ENCODE data around the gene PBX1.

DNA sequence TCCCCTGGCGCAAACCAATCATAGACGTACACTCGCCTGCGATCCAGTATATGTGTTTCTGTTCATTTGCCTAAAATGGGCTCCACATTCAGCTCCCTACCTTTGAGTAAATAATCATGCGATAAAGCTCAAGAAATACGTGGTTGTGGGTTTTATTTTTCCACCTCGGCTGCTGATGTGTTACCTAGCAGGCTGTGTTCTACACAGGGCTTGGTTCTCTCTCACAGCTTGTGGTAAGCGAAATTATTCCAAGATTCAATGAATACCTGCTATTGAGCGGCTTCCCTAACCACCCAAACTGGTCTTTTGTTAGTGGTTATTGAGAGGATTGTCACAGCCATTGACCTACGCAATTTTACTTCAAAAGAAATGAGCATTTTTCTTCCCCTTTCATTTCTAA lies 180.2 kb downstream of the PBX1 start:
- TF ChIP-seq, protein P1, sequence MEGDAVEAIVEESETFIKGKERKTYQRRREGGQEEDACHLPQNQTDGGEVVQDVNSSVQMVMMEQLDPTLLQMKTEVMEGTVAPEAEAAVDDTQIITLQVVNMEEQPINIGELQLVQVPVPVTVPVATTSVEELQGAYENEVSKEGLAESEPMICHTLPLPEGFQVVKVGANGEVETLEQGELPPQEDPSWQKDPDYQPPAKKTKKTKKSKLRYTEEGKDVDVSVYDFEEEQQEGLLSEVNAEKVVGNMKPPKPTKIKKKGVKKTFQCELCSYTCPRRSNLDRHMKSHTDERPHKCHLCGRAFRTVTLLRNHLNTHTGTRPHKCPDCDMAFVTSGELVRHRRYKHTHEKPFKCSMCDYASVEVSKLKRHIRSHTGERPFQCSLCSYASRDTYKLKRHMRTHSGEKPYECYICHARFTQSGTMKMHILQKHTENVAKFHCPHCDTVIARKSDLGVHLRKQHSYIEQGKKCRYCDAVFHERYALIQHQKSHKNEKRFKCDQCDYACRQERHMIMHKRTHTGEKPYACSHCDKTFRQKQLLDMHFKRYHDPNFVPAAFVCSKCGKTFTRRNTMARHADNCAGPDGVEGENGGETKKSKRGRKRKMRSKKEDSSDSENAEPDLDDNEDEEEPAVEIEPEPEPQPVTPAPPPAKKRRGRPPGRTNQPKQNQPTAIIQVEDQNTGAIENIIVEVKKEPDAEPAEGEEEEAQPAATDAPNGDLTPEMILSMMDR (IDR thresholded peaks at IDR 0.05; ENCODE audit: low read depth, low read length, poor library complexity, severe bottlenecking): no peak
- no peak for TF ChIP-seq EZH2phosphoT487 (IDR thresholded peaks at IDR 0.05; ENCODE audit: borderline replicate concordance, low read length)

Measured in DOHH2 (cell line).